Keratinocyte (primary cell): ENCODE data around the gene LHPP. TPM values are rescaled to one million over a fixed set of nuclear protein-coding genes. Genes with fewer than 3 reads are reported as not detected.

ENCODE experiments used
- DNase-seq: peaks from one replicate; pipeline ENCODE4 v3.0.0-alpha.2; 2011; ENCODE audit warnings: low read depth, missing footprints, low spot score
- FAIRE-seq: peaks from 2 replicates; lab custom pipeline; 2011; peaks lifted over from hg19 to GRCh38; lab: Jason Lieb, UNC
- H2AFZ ChIP-seq: 2 replicates; pipeline ENCODE4 v1.6.0; 2012; ENCODE audit warnings: low read length, control low read depth, inconsistent platforms; ENCODE audit not compliant: control insufficient read depth
- H3K27ac ChIP-seq: 2 replicates; pipeline ENCODE4 v1.5.1; 2011; ENCODE audit warnings: low read length; ENCODE audit not compliant: control insufficient read depth, insufficient read depth
- H3K27me3 ChIP-seq: 3 replicates; pipeline ENCODE4 v1.6.0; 2011; ENCODE audit warnings: low read length; ENCODE audit not compliant: control insufficient read depth, insufficient read depth; ENCODE audit errors: extremely low read depth
- H3K36me3 ChIP-seq, 2 experiments: 2 replicates in 1 of 2; 3 replicates in 1 of 2; pipeline ENCODE4 v1.5.1; 2011; ENCODE audit warnings: low read length in 2 of 2, mild to moderate bottlenecking in 1 of 2; ENCODE audit not compliant: control insufficient read depth in 2 of 2, insufficient read depth in 2 of 2; ENCODE audit errors: extremely low read depth in 1 of 2
- H3K4me1 ChIP-seq: 3 replicates; pipeline ENCODE4 v1.5.1; 2011; ENCODE audit warnings: low read length; ENCODE audit not compliant: control insufficient read depth, insufficient read depth; ENCODE audit errors: extremely low read depth
- H3K4me2 ChIP-seq: 3 replicates; pipeline ENCODE4 v1.6.0; 2011; ENCODE audit warnings: low read depth, low read length; ENCODE audit not compliant: control insufficient read depth, insufficient read depth; ENCODE audit errors: extremely low read depth
- H3K4me3 ChIP-seq, 3 experiments: fragments of 200-600 bp in 1 of 3; sonication (generic) in 1 of 3; 2 replicates in 2 of 3; 3 replicates in 1 of 3; pipeline ENCODE4 v1.5.1; 2011 to 2016; ENCODE audit warnings: low read length in 3 of 3, mild to moderate bottlenecking in 3 of 3, control low read depth in 2 of 3, inconsistent platforms in 1 of 3, low read depth in 1 of 3, mixed read lengths in 1 of 3, mixed run types in 1 of 3, moderate library complexity in 1 of 3; ENCODE audit not compliant: control insufficient read depth in 2 of 3, insufficient read depth in 2 of 3; ENCODE audit errors: extremely low read depth in 1 of 3
- H3K79me2 ChIP-seq: 2 replicates; pipeline ENCODE4 v1.6.0; 2012; ENCODE audit warnings: low read length; ENCODE audit not compliant: control insufficient read depth, insufficient read depth
- H3K9ac ChIP-seq: 3 replicates; pipeline ENCODE4 v1.6.0; 2011; ENCODE audit warnings: low read length; ENCODE audit not compliant: control insufficient read depth, insufficient read depth; ENCODE audit errors: extremely low read depth
- H3K9me1 ChIP-seq: 3 replicates; pipeline ENCODE4 v1.6.0; 2011; ENCODE audit warnings: low read length; ENCODE audit not compliant: control insufficient read depth, insufficient read depth; ENCODE audit errors: extremely low read depth
- H3K9me3 ChIP-seq: 2 replicates; pipeline ENCODE4 v1.5.1; 2012; ENCODE audit warnings: low read depth, low read length; ENCODE audit not compliant: control insufficient read depth
- H4K20me1 ChIP-seq: 3 replicates; pipeline ENCODE4 v1.6.0; 2011; ENCODE audit warnings: low read length; ENCODE audit not compliant: control insufficient read depth, insufficient read depth; ENCODE audit errors: extremely low read depth
- EZH2 ChIP-seq: IDR thresholded peaks from one replicate; pipeline ENCODE4 v1.6.1; 2012; ENCODE audit warnings: inconsistent platforms, mild to moderate bottlenecking, low read length, moderate library complexity
- dilution Hi-C: fragments of 300-500 bp; cut with MboI; formaldehyde crosslinking; loops from one replicate; pipeline ENCODE4 v1.7.0; 2020; ENCODE audit warnings: low sequenced_read_pairs; ENCODE audit not compliant: extremely low pct_ligation_motif_present
- polyA plus RNA-seq, 5 experiments: library from polyadenylated mRNA; depleted of rRNA in 3 of 5; stranded (reverse) in 3 of 5; stranded (forward) in 1 of 5; unstranded in 1 of 5; fragments of >200 nt; gene quantifications; 1 replicate in 1 of 5; 2 replicates in 3 of 5; 3 replicates in 1 of 5; pipeline versions ENCODE4 v1.2.1 to v1.2.3, GENCODE V29; 2011 to 2012; ENCODE audit warnings: missing spikeins in 2 of 5, low read depth in 1 of 5, low replicate concordance in 1 of 5
- TF ChIP-seq, protein P1 (sequence below), 3 experiments: IDR thresholded peaks in 1 of 3; conservative IDR thresholded peaks in 1 of 3; optimal IDR thresholded peaks in 1 of 3; 2 replicates in 2 of 3; 3 replicates in 1 of 3; pipeline versions ENCODE3 to v1.5.1; 2011; ENCODE audit warnings: low read length in 3 of 3, mild to moderate bottlenecking in 3 of 3, moderate library complexity in 2 of 3, control low read depth in 1 of 3, inconsistent platforms in 1 of 3; ENCODE audit not compliant: insufficient read depth in 2 of 3; ENCODE audit errors: extremely low read depth in 1 of 3

LHPP gene
- polyA plus RNA-seq, 1 donor (not counting 4 experiments of a cell fraction or from before 2014, with no cell fraction given): 13.1 TPM

DNA sequence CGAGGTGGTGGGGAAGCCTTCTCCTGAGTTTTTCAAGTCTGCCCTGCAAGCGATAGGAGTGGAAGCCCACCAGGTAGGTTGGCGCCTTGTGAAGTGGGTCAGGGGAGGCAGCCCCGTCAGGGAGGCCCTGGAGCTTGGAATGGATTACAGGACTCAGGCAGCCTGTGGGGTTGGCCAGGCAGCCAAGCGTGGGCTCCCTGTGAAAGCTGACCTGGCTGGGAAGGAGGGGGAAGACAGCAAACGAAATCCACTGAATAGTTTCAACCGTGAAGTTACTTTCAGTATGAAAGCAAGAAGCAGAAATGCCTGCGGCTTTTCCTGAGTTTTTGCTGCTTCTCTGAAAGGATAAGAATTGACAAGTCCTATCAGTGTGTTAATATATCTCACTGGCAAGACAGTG is 36.4 kb downstream of the LHPP start:
- H3K36me3 ChIP-seq: peaks cover 0 to 7% of the 10 kb centered on the region in 2 experiments
- no peak overlapping the region for H3K4me3 ChIP-seq
- dilution Hi-C loops: no loop called here
- H3K27ac ChIP-seq: no peak overlapping the region
- no peaks in the 10 kb centered on the region for H3K9me1 ChIP-seq
- FAIRE-seq (peak; percentile 34), DNase-seq (no peak)
- no peak overlapping the region for H2AFZ ChIP-seq
- H3K9me3 ChIP-seq: peaks cover 2% of the 10 kb centered on the region
- no peaks in the 10 kb centered on the region for H3K27me3 ChIP-seq
- H4K20me1 ChIP-seq: no peaks in the 10 kb centered on the region
- no peaks in the 10 kb centered on the region for H3K4me1 ChIP-seq
- H3K4me2 ChIP-seq: no peak overlapping the region
- TF ChIP-seq, protein P1, sequence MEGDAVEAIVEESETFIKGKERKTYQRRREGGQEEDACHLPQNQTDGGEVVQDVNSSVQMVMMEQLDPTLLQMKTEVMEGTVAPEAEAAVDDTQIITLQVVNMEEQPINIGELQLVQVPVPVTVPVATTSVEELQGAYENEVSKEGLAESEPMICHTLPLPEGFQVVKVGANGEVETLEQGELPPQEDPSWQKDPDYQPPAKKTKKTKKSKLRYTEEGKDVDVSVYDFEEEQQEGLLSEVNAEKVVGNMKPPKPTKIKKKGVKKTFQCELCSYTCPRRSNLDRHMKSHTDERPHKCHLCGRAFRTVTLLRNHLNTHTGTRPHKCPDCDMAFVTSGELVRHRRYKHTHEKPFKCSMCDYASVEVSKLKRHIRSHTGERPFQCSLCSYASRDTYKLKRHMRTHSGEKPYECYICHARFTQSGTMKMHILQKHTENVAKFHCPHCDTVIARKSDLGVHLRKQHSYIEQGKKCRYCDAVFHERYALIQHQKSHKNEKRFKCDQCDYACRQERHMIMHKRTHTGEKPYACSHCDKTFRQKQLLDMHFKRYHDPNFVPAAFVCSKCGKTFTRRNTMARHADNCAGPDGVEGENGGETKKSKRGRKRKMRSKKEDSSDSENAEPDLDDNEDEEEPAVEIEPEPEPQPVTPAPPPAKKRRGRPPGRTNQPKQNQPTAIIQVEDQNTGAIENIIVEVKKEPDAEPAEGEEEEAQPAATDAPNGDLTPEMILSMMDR (optimal IDR thresholded peaks at IDR 0.05 in 1 of 3, IDR thresholded peaks at IDR 0.05 in 1 of 3, conservative IDR thresholded peaks at IDR 0.05 in 1 of 3; ENCODE audit: extremely low read depth in 1 of 3, insufficient read depth in 2 of 3, low read length in 3 of 3): no peak
- no peak for TF ChIP-seq EZH2
- H3K79me2 ChIP-seq: no peaks in the 10 kb centered on the region
- H3K9ac ChIP-seq: no peak overlapping the region

- H3K9me1 ChIP-seq: no peaks in the 10 kb centered on the region
- H3K27me3 ChIP-seq: no peaks in the 10 kb centered on the region
- H3K4me1 ChIP-seq: no peaks in the 10 kb centered on the region
- no peaks in the 10 kb centered on the region for H3K79me2 ChIP-seq
- H3K9ac ChIP-seq: no peak overlapping the region
- no peak overlapping the region for H3K27ac ChIP-seq
- TF ChIP-seq, protein P1 (optimal IDR thresholded peaks at IDR 0.05 in 1 of 3, IDR thresholded peaks at IDR 0.05 in 1 of 3, conservative IDR thresholded peaks at IDR 0.05 in 1 of 3; ENCODE audit: extremely low read depth in 1 of 3, insufficient read depth in 2 of 3, low read length in 3 of 3): no peak
- no peak for TF ChIP-seq EZH2
- H3K9me3 ChIP-seq: peaks cover 2% of the 10 kb centered on the region
- no peaks in the 10 kb centered on the region for H4K20me1 ChIP-seq
- DNase-seq (no peak), FAIRE-seq (no peak)
- dilution Hi-C loops: no loop called here
- peaks cover 0 to 4% of the 10 kb centered on the region in 2 experiments for H3K36me3 ChIP-seq
- H3K4me3 ChIP-seq: no peak overlapping the region
- no peak overlapping the region for H3K4me2 ChIP-seq
- no peak overlapping the region for H2AFZ ChIP-seq
These were observed 39.1 kb downstream of the LHPP start for GRCh38 chr10:124500757-124501156.
